Measurements from ENCODE around the gene GAREM1. TPM values are rescaled to one million over a fixed set of nuclear protein-coding genes. Genes with fewer than 3 reads are reported as not detected.

Gene GAREM1
- total RNA-seq, 1 donor from 2014 or later = 9.0 TPM

GRCh38 chr18:32249147-32249929, 221.3 kb downstream of the GAREM1 start:
- Mint-ChIP-seq H3K36me3 (ENCODE audit: low read depth, unreplicated experiment) (no peaks in the 10 kb centered on the region), H3K9me3 (ENCODE audit: unreplicated experiment) (no peaks in the 10 kb centered on the region), H3K4me1 (ENCODE audit: low read depth, unreplicated experiment) (no peaks in the 10 kb centered on the region), H3K27me3 (ENCODE audit: low read depth, unreplicated experiment) (no peaks in the 10 kb centered on the region), H3K4me3 (ENCODE audit: unreplicated experiment) (no peak overlapping the region), H3K27ac (ENCODE audit: unreplicated experiment) (no peak overlapping the region)
- Histone ChIP-seq H3K27ac (ENCODE audit: low read depth, low read length) (no peak overlapping the region), H3K9me3 (ENCODE audit: insufficient read depth, low read depth, low read length) (no peaks in the 10 kb centered on the region), H3K4me2 (ENCODE audit: low read length) (no peak overlapping the region), H3K27me3 (ENCODE audit: insufficient read depth, low read length) (no peaks in the 10 kb centered on the region), H3K4me3 (ENCODE audit: insufficient read depth, low read depth, low read length) (no peak overlapping the region), H3K9ac (ENCODE audit: low read length) (no peak overlapping the region), H3K4me1 (ENCODE audit: insufficient read depth, low read length) (no peaks in the 10 kb centered on the region), H3K36me3 (ENCODE audit: insufficient read depth, low read length) (no peaks in the 10 kb centered on the region), H2AFZ (ENCODE audit: low read depth, low read length) (no peak overlapping the region), H3K79me2 (ENCODE audit: insufficient read depth, low read length) (no peaks in the 10 kb centered on the region), H4K20me1 (ENCODE audit: insufficient read depth, low read length) (no peaks in the 10 kb centered on the region)
- no peak for FAIRE-seq
- DNase-seq (ENCODE audit: low read depth) = no peak
- TF ChIP-seq EZH2 (IDR thresholded peaks at IDR 0.05; ENCODE audit: insufficient read depth, low read length) (no peak), CTCF (IDR thresholded peaks at IDR 0.05; ENCODE audit: insufficient read depth, low read depth, low read length) (no peak)

GRCh38 chr18:32244881-32245280, 225.8 kb downstream of the GAREM1 start:
- H3K27me3 ChIP-seq (ENCODE audit: insufficient read depth, low read length) = no peaks in the 10 kb centered on the region
- DNase-seq (ENCODE audit: low read depth) (no peak), FAIRE-seq (no peak)
- TF ChIP-seq CTCF (IDR thresholded peaks at IDR 0.05; ENCODE audit: insufficient read depth, low read depth, low read length) = no peak
- TF ChIP-seq EZH2 (IDR thresholded peaks at IDR 0.05; ENCODE audit: insufficient read depth, low read length) = no peak
- no peaks in the 10 kb centered on the region for H3K79me2 ChIP-seq (ENCODE audit: insufficient read depth, low read length)
- no peaks in the 10 kb centered on the region for H3K9me3 ChIP-seq (ENCODE audit: insufficient read depth, low read depth, low read length)
- no peak overlapping the region for H3K4me3 ChIP-seq (ENCODE audit: insufficient read depth, low read depth, low read length)
- H3K4me2 ChIP-seq (ENCODE audit: low read length) = no peak overlapping the region
- no peak overlapping the region for H3K27ac ChIP-seq (ENCODE audit: low read depth, low read length)
- H3K4me1 ChIP-seq (ENCODE audit: insufficient read depth, low read length) = no peaks in the 10 kb centered on the region
- Mint-ChIP-seq H3K4me3 (ENCODE audit: unreplicated experiment) (no peak overlapping the region), H3K9me3 (ENCODE audit: unreplicated experiment) (no peaks in the 10 kb centered on the region), H3K27ac (ENCODE audit: unreplicated experiment) (no peak overlapping the region), H3K36me3 (ENCODE audit: low read depth, unreplicated experiment) (no peaks in the 10 kb centered on the region), H3K4me1 (ENCODE audit: low read depth, unreplicated experiment) (no peaks in the 10 kb centered on the region), H3K27me3 (ENCODE audit: low read depth, unreplicated experiment) (no peaks in the 10 kb centered on the region)
- no peaks in the 10 kb centered on the region for H3K36me3 ChIP-seq (ENCODE audit: insufficient read depth, low read length)
- H3K9ac ChIP-seq (ENCODE audit: low read length) = no peak overlapping the region
- no peaks in the 10 kb centered on the region for H4K20me1 ChIP-seq (ENCODE audit: insufficient read depth, low read length)
- no peak overlapping the region for H2AFZ ChIP-seq (ENCODE audit: low read depth, low read length)

GRCh38 chr18:32243358-32243757, 227.3 kb downstream of the GAREM1 start:
- Mint-ChIP-seq H3K27me3 (ENCODE audit: low read depth, unreplicated experiment) (no peaks in the 10 kb centered on the region), H3K4me1 (ENCODE audit: low read depth, unreplicated experiment) (peaks cover 3% of the 10 kb centered on the region), H3K27ac (ENCODE audit: unreplicated experiment) (no peak overlapping the region), H3K36me3 (ENCODE audit: low read depth, unreplicated experiment) (no peaks in the 10 kb centered on the region), H3K4me3 (ENCODE audit: unreplicated experiment) (no peak overlapping the region), H3K9me3 (ENCODE audit: unreplicated experiment) (no peaks in the 10 kb centered on the region)
- Histone ChIP-seq H3K4me3 (ENCODE audit: insufficient read depth, low read depth, low read length) (no peak overlapping the region), H3K9me3 (ENCODE audit: insufficient read depth, low read depth, low read length) (no peaks in the 10 kb centered on the region), H3K27ac (ENCODE audit: low read depth, low read length) (no peak overlapping the region), H2AFZ (ENCODE audit: low read depth, low read length) (no peak overlapping the region), H3K79me2 (ENCODE audit: insufficient read depth, low read length) (no peaks in the 10 kb centered on the region), H3K4me1 (ENCODE audit: insufficient read depth, low read length) (no peaks in the 10 kb centered on the region), H3K27me3 (ENCODE audit: insufficient read depth, low read length) (no peaks in the 10 kb centered on the region), H3K4me2 (ENCODE audit: low read length) (no peak overlapping the region), H3K9ac (ENCODE audit: low read length) (no peak overlapping the region), H4K20me1 (ENCODE audit: insufficient read depth, low read length) (no peaks in the 10 kb centered on the region), H3K36me3 (ENCODE audit: insufficient read depth, low read length) (no peaks in the 10 kb centered on the region)
- DNase-seq (ENCODE audit: low read depth) (no peak), FAIRE-seq (no peak)
- TF ChIP-seq CTCF (IDR thresholded peaks at IDR 0.05; ENCODE audit: insufficient read depth, low read depth, low read length) = no peak

Measured in astrocyte (in vitro differentiated cells and primary cell).